Bronchial epithelial cell (primary cell): ENCODE measurements around the gene DLGAP1. TPM values are rescaled to one million over a fixed set of nuclear protein-coding genes. Genes with fewer than 3 reads are reported as not detected.

Experiments used
- DNase-seq: peaks from one replicate; pipeline ENCODE4 v3.0.0-alpha.2; 2010; ENCODE audit warnings: low read depth
- FAIRE-seq: peaks from 2 replicates; lab custom pipeline; 2011; peaks lifted over from hg19 to GRCh38; lab: Jason Lieb, UNC
- H3K27me3 ChIP-seq: 2 replicates; pipeline ENCODE4 v1.5.1; 2011; ENCODE audit warnings: low read length; ENCODE audit not compliant: control insufficient read depth, insufficient read depth
- H3K36me3 ChIP-seq: 2 replicates; pipeline ENCODE4 v1.5.1; 2011; ENCODE audit warnings: low read length; ENCODE audit not compliant: control insufficient read depth, insufficient read depth
- H3K4me3 ChIP-seq: 2 replicates; pipeline ENCODE4 v1.5.1; 2011; ENCODE audit warnings: mild to moderate bottlenecking, low read depth, low read length, control low read depth
- total RNA-seq: library from RNA; depleted of rRNA; stranded (reverse); fragments of >200 nt; gene quantifications from 2 replicates; pipeline ENCODE4 v1.2.1, GENCODE V29; 2014
- TF ChIP-seq, protein P1 (sequence below): IDR thresholded peaks from 2 replicates; pipeline ENCODE4 v1.5.1; 2011; ENCODE audit warnings: mild to moderate bottlenecking, moderate library complexity, low read length, control low read depth, inconsistent platforms; ENCODE audit not compliant: insufficient read depth, severe bottlenecking

The DLGAP1 gene
- total RNA-seq, 1 donor from 2014 or later, result not detected

DNA sequence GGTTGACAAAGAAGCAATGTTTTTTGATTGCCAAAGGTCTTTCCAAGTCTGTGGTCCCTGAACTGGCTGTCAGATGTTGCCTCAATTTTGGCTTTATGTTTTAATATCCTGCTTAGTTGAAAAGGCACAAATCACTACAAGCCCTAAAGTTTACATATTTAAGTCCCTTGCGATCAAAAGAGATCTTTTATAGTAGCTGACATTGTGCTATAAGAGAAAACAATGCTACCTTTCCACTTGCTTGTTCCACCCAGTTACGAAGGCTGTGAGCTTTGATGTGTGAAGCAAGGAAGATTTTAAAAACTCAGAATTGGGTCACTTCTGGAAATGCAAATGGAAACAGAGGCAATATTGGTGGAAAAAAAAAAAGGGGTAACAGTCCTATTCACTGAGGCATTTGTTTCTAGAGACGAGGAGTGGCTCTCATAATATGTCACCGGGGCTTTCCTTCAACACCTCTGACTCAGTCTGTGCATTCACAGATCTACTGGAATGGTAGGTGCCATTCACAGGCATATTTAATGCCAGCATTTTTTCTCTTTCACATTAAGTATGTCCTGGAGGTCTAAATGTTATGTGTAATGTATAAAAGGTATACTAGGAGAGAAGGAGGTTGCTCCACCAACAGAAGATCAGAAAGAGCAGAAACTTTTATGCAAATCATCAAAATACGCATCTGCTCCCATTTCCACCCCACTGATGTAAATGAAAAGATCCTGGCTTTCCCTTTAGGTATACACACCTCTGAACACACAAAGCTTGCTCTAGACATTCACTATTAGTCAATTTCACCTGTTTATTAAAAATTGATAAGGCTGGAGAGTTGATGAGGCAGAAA, 913.3 kb downstream of the DLGAP1 start:
- no peaks in the 10 kb centered on the region for H3K36me3 ChIP-seq
- DNase-seq, result peak; percentile 82
- TF ChIP-seq, protein P1, sequence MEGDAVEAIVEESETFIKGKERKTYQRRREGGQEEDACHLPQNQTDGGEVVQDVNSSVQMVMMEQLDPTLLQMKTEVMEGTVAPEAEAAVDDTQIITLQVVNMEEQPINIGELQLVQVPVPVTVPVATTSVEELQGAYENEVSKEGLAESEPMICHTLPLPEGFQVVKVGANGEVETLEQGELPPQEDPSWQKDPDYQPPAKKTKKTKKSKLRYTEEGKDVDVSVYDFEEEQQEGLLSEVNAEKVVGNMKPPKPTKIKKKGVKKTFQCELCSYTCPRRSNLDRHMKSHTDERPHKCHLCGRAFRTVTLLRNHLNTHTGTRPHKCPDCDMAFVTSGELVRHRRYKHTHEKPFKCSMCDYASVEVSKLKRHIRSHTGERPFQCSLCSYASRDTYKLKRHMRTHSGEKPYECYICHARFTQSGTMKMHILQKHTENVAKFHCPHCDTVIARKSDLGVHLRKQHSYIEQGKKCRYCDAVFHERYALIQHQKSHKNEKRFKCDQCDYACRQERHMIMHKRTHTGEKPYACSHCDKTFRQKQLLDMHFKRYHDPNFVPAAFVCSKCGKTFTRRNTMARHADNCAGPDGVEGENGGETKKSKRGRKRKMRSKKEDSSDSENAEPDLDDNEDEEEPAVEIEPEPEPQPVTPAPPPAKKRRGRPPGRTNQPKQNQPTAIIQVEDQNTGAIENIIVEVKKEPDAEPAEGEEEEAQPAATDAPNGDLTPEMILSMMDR, result no peak

DNA sequence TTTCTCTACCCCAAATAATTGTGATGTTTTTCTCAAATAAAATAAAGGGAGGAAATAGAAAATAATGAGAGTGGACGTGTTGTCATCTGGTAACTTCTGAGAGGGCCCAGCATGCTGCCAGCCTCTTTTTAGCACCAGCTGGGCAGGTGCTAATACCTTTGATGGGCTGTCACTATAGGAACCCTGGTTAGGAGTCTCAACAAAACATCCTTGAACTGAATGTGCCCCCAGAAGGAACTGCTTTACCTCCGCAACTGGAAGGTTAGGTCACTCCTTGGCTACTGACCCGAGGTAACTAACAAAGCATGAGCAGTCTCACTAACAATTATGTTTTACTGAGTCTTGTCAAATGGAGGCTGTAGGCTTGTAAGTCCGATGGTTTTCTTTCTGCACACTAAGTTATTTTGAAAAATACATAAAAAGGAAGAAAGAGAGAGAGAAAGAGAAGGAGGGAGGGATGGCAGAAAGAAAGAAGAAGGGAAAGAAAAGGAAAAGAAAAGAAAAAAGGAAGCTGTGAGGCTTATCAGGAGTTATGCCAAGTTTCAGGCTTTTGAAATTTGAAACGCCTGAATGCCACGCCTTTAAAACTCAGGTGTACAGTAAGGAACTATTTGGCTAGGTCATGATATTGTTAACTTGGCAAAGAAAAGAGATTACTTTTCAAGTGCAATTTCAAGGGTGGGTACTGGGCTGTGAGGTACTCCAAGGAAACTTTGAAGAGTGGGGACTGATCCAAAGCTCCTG, 914.1 kb downstream of the DLGAP1 start:
- no peaks in the 10 kb centered on the region for H3K27me3 ChIP-seq
- TF ChIP-seq, protein P1, result no peak
- DNase-seq (peak; percentile 74), FAIRE-seq (no peak)
- no peak overlapping the region for H3K4me3 ChIP-seq
- H3K36me3 ChIP-seq, result no peaks in the 10 kb centered on the region

More for the DNA sequence above, 913.3 kb downstream of the DLGAP1 start:
- Histone ChIP-seq H3K4me3 (no peak overlapping the region), H3K27me3 (no peaks in the 10 kb centered on the region)
- FAIRE-seq, result no peak

DNA sequence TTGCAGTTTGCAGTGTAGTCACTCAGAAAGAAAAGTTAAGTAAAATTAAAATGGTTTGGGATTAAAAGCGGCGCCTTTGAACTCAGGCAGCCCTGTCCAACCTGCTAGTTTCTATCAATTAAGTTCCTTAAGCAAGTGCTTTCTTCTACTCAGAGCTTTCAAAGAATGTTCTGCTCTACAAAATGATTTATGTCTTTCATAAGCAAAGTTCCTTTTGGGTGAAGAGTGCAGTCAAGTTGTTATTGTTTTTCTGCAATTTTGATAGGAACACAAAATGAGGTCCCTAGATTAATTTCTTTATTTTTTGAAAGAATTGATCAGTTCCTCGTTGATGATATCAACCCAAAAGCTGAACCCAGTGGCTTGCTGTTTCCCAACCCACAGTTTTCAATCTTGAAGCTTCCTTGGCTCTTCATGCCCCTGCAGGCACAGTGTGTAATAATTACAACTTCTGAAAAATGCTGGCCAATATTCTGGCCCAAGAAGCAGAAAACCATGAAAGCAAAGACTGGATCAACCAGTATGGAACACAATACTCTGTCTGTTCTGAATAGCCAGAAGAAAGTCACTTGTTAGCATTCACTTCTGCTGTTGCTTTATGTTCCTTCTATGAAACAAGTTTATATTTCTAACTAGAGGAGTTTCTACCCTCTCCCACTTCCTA, 916.0 kb downstream of the DLGAP1 start:
- DNase-seq (peak; percentile 25), FAIRE-seq (no peak)
- no peaks in the 10 kb centered on the region for H3K27me3 ChIP-seq
- TF ChIP-seq, protein P1, result no peak
- H3K4me3 ChIP-seq, result no peak overlapping the region
- H3K36me3 ChIP-seq, result no peaks in the 10 kb centered on the region

DNA sequence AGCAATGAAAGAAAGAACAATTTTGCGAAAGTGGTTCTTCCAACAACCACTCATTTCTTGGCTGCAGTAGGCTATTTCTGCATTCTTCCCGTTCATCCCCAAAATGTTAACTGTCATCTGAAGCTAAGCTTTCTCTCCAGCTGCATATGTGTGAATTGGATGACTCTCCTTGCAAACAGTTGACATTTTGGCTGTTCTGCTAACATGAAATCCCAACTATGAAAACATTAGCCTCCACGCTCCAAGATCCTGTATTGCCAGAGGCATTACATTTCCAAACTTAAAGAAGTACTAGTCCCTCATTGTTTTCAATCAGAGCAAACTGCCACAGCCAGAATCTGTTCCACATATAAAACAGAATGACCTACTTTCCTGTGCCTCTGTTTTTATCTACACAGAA, 916.7 kb downstream of the DLGAP1 start:
- FAIRE-seq, result no peak
- Histone ChIP-seq H3K27me3 (no peaks in the 10 kb centered on the region), H3K4me3 (no peak overlapping the region), H3K36me3 (no peaks in the 10 kb centered on the region)
- DNase-seq, result no peak
- TF ChIP-seq, protein P1, result no peak

DNA sequence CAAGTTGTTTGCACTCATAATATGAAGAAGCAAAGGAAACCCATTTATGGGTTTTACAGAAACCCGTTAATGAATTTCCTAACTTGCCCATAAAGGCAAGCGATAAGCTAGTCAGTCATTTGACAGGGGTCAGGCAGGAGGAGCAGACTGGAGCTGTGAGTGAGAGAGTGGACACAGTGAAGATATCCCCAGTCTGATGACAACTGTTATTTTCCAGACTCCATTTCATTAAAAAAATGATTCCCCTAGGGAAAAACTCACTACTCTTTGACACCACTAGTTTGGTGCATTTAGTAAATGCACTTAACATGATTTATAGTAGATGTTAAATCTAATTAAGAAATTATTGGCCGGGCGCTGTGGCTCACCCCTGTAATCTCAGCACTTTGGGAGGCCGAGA, 924.3 kb downstream of the DLGAP1 start:
- DNase-seq (no peak), FAIRE-seq (no peak)
- Histone ChIP-seq H3K4me3 (no peak overlapping the region), H3K27me3 (no peaks in the 10 kb centered on the region), H3K36me3 (no peaks in the 10 kb centered on the region)
- TF ChIP-seq, protein P1, result no peak
